ENCODE data around the gene SUSD4.

Gene SUSD4

GRCh38 chr1:223230161-223230881, 133.7 kb downstream of the SUSD4 start:
- TF ChIP-seq CREB1 (IDR thresholded peaks at IDR 0.05; ENCODE audit: low read depth) (no peak), TCF12 (IDR thresholded peaks at IDR 0.05; ENCODE audit: low read depth) (no peak), RAD21 (IDR thresholded peaks at IDR 0.05; ENCODE audit: low read depth) (no peak)

GRCh38 chr1:223229756-223230155, 134.2 kb downstream of the SUSD4 start:
- TF ChIP-seq RAD21 (IDR thresholded peaks at IDR 0.05; ENCODE audit: low read depth) = no peak
- TF ChIP-seq NFIC (IDR thresholded peaks at IDR 0.05) = no peak
- TF ChIP-seq CEBPB (IDR thresholded peaks at IDR 0.05) = no peak
- TF ChIP-seq ZBTB7A (IDR thresholded peaks at IDR 0.05; ENCODE audit: low read depth) = no peak

GRCh38 chr1:223228931-223229528, 134.9 kb downstream of the SUSD4 start:
- TF ChIP-seq YY1 (IDR thresholded peaks at IDR 0.05; ENCODE audit: low read depth) (no peak), TEAD4 (IDR thresholded peaks at IDR 0.05) (no peak), ZBTB7A (IDR thresholded peaks at IDR 0.05; ENCODE audit: low read depth) (no peak), EP300 (IDR thresholded peaks at IDR 0.05; ENCODE audit: borderline replicate concordance) (no peak), CREB1 (IDR thresholded peaks at IDR 0.05; ENCODE audit: low read depth) (no peak), FOXM1 (IDR thresholded peaks at IDR 0.05; ENCODE audit: borderline replicate concordance, low read depth) (no peak), RAD21 (IDR thresholded peaks at IDR 0.05; ENCODE audit: low read depth) (no peak), EGR1 (IDR thresholded peaks at IDR 0.05) (no peak), MAX (IDR thresholded peaks at IDR 0.05) (no peak)

GRCh38 chr1:223228201-223228600, 135.8 kb downstream of the SUSD4 start:
- TF ChIP-seq NFIC (IDR thresholded peaks at IDR 0.05) (no peak), MAX (IDR thresholded peaks at IDR 0.05) (no peak), USF1 (IDR thresholded peaks at IDR 0.05) (no peak)

GRCh38 chr1:223227486-223228196, 136.3 kb downstream of the SUSD4 start:
- no peak for TF ChIP-seq TAF1 (IDR thresholded peaks at IDR 0.05; ENCODE audit: low read depth)
- no peak for TF ChIP-seq USF1 (IDR thresholded peaks at IDR 0.05)
- no peak for TF ChIP-seq CREB1 (IDR thresholded peaks at IDR 0.05; ENCODE audit: low read depth)
- TF ChIP-seq YY1 (IDR thresholded peaks at IDR 0.05; ENCODE audit: low read depth) = no peak
- no peak for TF ChIP-seq TCF12 (IDR thresholded peaks at IDR 0.05; ENCODE audit: low read depth)
- TF ChIP-seq FOXM1 (IDR thresholded peaks at IDR 0.05; ENCODE audit: borderline replicate concordance, low read depth) = no peak
- TF ChIP-seq NFIC (IDR thresholded peaks at IDR 0.05) = no peak
- TF ChIP-seq CEBPB (IDR thresholded peaks at IDR 0.05) = no peak
- no peak for TF ChIP-seq REST (IDR thresholded peaks at IDR 0.05; ENCODE audit: low read depth)
- no peak for TF ChIP-seq MAX (IDR thresholded peaks at IDR 0.05)
- TF ChIP-seq EGR1 (IDR thresholded peaks at IDR 0.05) = no peak
- no peak for TF ChIP-seq TEAD4 (IDR thresholded peaks at IDR 0.05)

GRCh38 chr1:223227031-223227430, 136.9 kb downstream of the SUSD4 start:
- TF ChIP-seq RAD21 (IDR thresholded peaks at IDR 0.05; ENCODE audit: low read depth) (no peak), CREB1 (IDR thresholded peaks at IDR 0.05; ENCODE audit: low read depth) (no peak), TCF12 (IDR thresholded peaks at IDR 0.05; ENCODE audit: low read depth) (no peak), MAX (IDR thresholded peaks at IDR 0.05) (no peak), REST (IDR thresholded peaks at IDR 0.05; ENCODE audit: low read depth) (no peak), EP300 (IDR thresholded peaks at IDR 0.05; ENCODE audit: borderline replicate concordance) (no peak), YY1 (IDR thresholded peaks at IDR 0.05; ENCODE audit: low read depth) (no peak), TEAD4 (IDR thresholded peaks at IDR 0.05) (no peak), TAF1 (IDR thresholded peaks at IDR 0.05; ENCODE audit: low read depth) (no peak), EGR1 (IDR thresholded peaks at IDR 0.05) (no peak), ZBTB7A (IDR thresholded peaks at IDR 0.05; ENCODE audit: low read depth) (no peak)

Measured in Ishikawa (cell line).